Cortex of kidney (tissue), 1 donor: ENCODE results near the gene PER3.

ENCODE experiments used
- DNase-seq: peaks from one replicate; lab custom pipeline; 2025; lab: John Stamatoyannopoulos, UW

The PER3 gene

DNA sequence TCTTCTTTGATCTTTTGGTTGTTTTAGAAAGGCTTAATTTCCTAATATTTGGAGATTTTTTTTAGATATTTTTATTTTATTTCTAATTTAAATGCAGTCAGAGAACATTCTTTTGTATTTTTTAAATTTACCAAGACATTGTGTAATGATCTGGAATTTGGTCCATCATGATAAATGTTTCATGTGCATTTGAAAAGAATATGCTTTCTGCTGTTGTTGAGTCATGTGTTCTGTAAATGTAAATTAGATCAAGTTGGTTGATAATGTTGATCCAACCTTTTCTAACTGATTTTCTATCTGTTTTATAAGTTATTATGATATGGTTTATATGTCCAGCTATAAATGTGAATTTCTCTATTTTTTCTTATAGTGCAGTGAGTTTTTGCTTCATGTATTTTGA lies 48.9 kb downstream of the PER3 start:
- no peak for DNase-seq

DNA sequence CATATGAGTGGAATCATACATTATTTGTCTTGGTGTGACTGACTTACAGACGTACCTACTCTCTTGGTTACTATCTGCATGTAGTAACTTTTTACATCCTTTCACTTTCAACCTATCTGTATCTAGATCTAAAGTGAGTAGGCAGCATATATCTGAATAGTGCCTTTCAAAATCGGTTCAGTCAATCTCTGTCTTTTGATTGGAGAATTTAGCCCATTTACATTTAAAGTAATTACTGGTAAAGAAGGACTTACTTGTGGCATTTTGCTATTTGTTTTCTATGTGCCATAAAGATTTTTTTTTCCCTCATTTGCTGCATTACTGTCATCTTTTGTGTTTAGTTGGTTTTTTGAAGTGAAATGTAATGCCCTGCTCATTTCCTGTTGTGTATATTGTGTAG lies 54.6 kb downstream of the PER3 start:
- no peak for DNase-seq

DNA sequence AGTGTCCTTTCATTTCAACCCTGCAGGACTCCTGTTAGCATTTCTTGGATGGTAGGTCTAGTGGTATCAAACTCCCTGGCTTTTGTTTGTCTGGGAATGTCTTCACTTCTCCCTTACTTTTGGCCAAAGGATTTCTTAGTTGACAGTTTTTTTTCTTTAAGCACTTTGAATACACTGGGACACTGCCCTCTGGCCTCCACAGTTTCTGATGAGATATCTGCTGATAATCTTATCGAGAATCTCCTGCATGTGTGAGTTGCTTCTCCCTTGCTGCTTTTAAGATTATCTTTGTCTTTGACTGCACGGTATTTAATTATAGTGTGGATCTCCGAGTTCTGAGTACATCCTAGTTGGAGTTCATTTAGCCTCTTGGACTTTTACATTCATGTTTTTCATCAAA lies 55.4 kb downstream of the PER3 start:
- DNase-seq: no peak

DNA sequence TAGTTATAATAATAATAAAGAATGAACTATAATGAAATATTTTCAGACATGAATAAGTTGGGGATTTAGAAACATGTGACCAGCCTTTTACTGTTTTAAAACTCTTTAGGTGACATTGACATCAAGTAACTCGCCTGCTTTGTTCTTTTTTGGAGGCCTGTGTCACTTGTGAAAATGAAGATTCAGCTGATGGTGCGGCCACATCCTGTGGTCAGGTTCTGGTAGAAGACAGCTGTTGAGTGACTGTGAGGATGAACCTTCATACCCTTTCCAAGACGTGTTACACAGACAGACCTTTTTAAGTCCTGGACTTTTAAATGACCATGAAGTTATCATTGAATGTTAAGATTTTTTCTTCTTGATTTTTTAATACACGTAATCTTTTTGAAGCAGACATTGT lies 58.4 kb downstream of the PER3 start:
- DNase-seq: no peak

GRCh38 chr1:7845761-7846160 lies 61.7 kb downstream of the PER3 start:
- DNase-seq: no peak

DNA sequence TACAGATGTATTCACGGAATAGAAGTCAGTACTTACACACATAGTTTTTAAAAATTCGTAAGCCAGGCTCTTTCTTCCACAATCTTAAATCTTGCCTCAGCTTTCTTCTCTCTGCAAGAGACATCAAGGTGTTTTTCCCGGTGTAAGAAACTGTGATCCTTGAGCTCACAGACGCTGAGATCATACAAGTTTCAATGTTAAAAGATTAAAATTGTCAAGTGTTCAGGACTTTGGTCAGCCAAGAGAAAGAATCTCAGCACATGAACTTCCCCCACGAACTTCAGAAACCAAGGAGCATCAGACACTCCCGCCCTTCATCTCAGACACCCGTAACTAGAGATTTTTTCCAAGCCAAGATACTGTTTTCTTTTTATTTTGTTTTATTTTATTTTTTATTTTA lies 62.6 kb downstream of the PER3 start:
- DNase-seq: no peak

GRCh38 chr1:7847599-7847998 lies 63.5 kb downstream of the PER3 start:
- no peak for DNase-seq

- DNase-seq: no peak
Measured at GRCh38 chr1:7850786-7851185, 66.7 kb downstream of the PER3 start.

GRCh38 chr1:7852804-7853683 lies 69.0 kb downstream of the PER3 start, which contains the start of gene UTS2:
TSS of gene UTS2 (minus strand) at chr1:7853065. CDS start at chr1:7853003, 62 bp downstream.
- DNase-seq: no peak

DNA sequence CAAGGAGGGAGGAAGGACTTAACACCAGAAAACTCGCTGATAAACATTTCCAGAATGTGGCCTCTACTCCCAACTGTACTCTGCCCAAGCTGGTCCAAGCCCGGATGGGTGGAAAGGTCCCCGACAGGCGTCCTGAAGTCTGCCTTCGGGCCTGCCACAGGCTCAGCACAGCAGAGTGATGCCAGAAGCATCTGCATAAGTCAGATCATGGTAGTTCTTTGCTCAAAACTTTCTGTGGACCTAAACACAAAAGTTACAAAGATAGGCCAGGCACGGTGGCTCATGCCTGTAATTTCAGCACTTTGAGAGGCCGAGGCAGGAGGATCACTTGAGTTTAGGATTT lies 69.6 kb downstream of the PER3 start:
- no peak for DNase-seq

DNA sequence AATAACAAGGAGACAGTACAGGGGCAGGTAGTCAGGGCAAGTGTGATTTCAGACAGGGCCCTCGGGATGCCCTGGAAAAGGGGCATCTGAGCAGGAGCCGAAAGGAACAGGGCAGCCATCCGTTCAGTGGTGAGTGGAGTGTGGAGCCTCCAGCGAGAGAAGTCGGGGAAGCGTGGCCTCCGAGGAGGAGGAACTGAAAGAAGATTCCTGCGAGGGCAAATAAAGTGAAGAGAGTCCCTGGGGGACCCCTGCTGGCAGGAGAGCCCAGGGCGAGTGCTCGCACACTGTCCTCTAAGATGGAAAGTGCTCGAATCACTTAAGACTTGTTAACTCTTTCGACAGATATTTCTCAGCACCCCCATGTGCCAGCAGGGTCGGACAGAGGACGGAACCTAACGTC lies 72.3 kb downstream of the PER3 start:
- no peak for DNase-seq

DNA sequence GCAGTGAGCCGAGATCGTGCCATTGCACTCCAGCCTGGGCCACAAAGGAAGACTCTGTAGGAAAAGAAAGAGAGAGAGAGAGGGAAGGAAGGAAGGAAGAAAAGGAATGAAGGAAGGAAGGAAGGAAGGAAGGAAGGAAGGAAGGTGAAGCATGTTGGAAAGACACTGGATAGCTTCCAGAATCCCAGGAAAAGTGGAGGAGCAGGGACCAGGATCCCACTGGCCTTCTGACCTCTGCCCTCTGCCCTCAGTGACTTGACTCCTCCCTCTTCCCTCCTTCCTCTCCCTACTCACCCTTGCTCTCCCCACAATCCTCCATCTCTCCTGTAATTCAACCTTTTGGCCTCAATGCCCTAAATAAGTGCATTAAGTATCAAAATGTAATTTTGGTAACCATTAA lies 72.9 kb downstream of the PER3 start:
- no peak for DNase-seq

DNA sequence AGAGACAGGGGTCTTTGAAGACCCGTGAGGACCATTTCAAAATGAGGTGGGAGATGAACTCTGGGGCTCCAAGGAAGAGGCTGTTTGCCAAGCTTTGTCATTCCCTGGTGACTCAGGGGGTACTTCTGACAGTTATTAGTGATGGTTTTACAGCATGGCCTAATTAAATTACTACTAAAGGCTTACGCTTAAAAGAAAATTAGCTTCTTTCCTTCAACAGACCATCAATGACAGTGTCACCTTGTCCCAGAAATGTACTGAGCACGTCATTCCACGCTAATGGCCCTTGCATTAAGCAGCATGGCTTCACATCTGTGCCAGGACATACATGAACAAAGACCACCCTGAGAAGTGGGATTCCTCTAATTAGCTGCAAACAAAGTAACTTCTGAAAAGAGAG lies 73.9 kb downstream of the PER3 start:
- no peak for DNase-seq

- no peak for DNase-seq
Measured at GRCh38 chr1:7859406-7859805, 75.3 kb downstream of the PER3 start.

DNA sequence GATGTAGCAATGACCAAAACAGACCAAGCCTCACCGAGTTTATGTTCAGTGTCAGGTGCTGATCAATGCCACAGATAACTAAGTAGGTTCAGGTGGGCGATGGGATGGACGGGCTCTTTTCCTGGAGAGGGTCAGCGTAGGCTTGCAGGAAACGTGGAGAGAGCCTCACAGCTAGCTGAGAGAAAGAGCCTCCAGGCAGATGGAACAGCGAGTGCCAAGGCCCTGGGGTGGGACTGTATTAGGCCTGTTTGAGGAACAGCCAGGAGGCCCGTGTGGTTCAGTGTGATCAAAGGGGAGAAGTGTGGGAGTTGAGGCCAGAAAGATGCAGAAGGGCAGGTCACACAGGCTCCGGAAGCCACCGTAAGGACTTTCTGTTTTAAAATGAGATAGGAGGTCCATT lies 76.0 kb downstream of the PER3 start:
- DNase-seq: no peak

- DNase-seq: no peak
Measured at GRCh38 chr1:7861452-7861851, 77.4 kb downstream of the PER3 start.

- no peak for DNase-seq
Measured at GRCh38 chr1:7862211-7863060, 78.3 kb downstream of the PER3 start.

DNA sequence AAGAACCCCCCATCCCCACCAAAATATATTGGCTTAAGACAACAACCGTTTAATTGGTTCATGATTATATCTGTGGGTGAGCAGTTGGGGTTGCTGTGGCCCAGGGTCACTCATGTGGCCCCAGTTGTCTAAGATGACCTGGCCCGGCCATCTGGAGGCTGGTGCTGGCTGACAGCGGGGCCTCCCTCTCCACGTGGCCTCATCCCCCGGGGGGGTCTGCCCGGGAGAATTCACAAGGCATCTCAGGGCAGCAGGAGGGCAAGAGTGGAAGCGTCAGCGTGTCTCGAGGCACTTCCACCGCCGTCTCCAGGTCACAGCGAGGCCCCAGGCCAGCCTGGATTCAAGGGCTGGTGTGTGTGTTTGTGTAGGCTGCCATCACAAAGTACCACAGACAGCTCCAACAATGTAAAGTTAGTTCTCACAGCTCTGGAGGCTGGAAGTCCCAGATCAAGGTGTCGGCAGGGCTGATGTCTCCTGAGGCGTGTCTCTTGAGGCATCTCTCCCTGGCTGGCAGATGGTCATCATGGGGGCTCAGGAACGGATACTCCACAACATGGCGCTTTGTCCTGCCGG lies 79.8 kb downstream of the PER3 start:
- no peak for DNase-seq

DNA sequence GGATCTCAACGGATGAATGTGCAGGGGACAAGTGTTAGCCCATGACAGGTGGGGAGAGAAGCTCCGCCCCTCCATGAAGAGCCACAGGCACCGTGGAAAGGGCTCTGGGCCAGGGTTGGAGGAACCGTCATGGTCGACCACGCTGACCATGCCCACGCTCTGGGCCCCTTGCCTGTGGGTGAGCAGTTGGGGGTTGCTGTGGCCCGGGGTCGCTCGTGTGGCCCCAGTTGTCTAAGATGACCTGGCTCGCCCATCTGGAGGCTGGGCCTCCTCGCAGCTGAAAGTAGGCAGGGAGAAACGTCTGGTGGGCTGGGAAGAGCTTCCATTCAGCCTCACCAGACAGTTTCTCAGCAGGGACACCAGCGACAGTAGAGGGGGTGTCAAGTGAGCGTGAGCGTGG lies 81.9 kb downstream of the PER3 start:
- DNase-seq: no peak

DNA sequence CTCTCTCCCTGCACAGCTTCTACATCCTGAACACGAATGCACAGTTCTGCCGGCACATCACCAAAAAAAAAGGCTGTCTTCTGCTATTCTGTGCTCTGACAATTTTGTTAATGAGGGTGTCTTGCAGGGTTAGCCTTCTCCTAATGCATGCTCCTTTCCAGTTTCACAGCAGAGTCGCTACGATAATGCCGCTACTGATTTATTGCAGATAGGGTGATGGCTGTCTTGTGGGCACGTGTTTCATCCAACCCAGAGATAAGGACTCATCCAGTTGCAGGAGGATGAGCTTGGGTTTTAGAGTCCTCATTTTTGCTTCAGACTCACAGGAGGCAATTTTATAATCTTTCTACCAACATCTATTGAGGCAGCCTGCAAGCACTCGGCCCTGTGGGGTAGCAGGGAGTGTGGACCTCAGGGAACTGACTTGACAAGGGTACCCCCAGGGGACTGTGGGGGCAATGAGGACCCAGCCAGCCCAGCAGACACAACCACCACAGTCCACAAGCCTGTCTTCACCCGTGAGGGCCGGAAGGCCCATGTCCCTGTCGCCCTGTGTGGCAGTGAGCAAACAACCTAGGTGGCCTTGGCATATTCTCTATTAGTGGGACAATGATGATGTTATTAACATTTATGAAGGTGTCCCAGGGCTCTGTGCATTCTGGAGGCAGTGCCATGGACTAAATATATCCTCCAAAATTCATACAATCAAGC lies 84.1 kb downstream of the PER3 start:
- DNase-seq: no peak

DNA sequence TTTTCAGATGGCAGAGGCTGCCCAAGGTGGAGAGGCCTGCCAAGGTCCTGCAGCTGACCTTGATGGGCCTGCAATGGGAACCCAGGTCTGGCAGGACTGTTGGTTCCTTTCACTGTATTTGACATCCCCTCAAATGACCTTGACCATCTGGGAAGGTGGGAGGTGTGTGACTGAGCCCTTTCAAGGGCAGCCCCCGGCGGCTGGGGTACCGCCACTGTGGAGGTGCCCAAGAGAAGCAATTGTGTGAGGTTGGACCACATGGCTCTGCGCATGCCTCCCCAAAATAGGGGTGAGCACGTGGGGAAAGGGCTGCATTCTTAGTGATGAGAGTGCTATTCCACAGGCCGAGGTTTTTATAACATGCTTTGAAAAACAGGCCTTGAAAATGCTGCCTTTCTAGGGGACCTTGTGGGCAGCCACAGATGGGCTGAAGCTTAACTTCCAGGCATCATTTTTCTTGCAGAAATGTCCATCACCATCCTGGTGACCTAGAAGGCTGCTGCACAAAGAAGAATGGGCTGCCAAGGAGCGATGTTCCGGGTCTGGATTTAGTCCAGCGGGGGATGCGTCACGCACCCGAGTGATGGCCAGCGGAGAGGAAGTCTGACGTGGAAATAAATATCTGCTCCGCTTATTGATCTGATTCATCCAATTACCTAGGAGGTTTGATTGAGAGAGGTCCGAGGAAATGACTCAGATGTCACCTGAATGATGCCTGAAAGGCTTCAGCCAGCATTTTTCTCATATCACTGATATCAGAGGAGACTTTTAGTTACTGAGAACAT lies 85.2 kb downstream of the PER3 start:
- no peak for DNase-seq
